Lung (tissue), 12 donors: ENCODE data around the gene NFX1. TPM values are rescaled to one million over a fixed set of nuclear protein-coding genes. Genes with fewer than 3 reads are reported as not detected.

Experiments used
- ATAC-seq: fragments of 200-7000 bp; cut with Tn5 transposase; one replicate; pipeline ENCODE4 v1.9.1; 2020; ENCODE audit warnings: moderate number of reproducible peaks; ENCODE audit not compliant: insufficient read depth, low FRiP score
- DNase-seq, 3 donors: peaks; one replicate each; pipeline ENCODE4 v3.0.0-alpha.2; 2013 to 2017
- H3K27ac ChIP-seq, 2 donors: one replicate each; pipeline ENCODE4 v1.5.1; 2013; ENCODE audit warnings: mild to moderate bottlenecking in 2 of 2, moderate library complexity in 2 of 2, control low read depth in 1 of 2, inconsistent platforms in 1 of 2, low read depth in 1 of 2, low read length in 1 of 2
- H3K27me3 ChIP-seq, 3 donors: one replicate each; pipeline ENCODE4 v1.5.1; 2013; ENCODE audit warnings: low read length in 2 of 3; ENCODE audit not compliant: control insufficient read depth in 3 of 3, insufficient read depth in 3 of 3
- H3K36me3 ChIP-seq, 4 donors: one replicate each; pipeline ENCODE4 v1.5.1; 2013; ENCODE audit warnings: low read length in 4 of 4, mild to moderate bottlenecking in 1 of 4, moderate library complexity in 1 of 4; ENCODE audit not compliant: control insufficient read depth in 4 of 4, insufficient read depth in 4 of 4
- H3K4me1 ChIP-seq, 5 donors: one replicate each; pipeline ENCODE4 v1.5.1; 2013; ENCODE audit warnings: low read length in 5 of 5, mild to moderate bottlenecking in 2 of 5, moderate library complexity in 1 of 5; ENCODE audit not compliant: control insufficient read depth in 5 of 5, insufficient read depth in 5 of 5
- H3K4me3 ChIP-seq: one replicate; pipeline ENCODE4 v1.5.1; 2013; ENCODE audit warnings: mild to moderate bottlenecking, control low read depth, moderate library complexity
- H3K9ac ChIP-seq, 2 donors: one replicate each; pipeline ENCODE4 v1.5.1; 2013; ENCODE audit warnings: low read length in 2 of 2, control low read depth in 1 of 2; ENCODE audit not compliant: insufficient read depth in 1 of 2
- H3K9me3 ChIP-seq, 4 donors: one replicate each; pipeline ENCODE4 v1.5.1; 2013; ENCODE audit warnings: low read length in 3 of 4, mild to moderate bottlenecking in 1 of 4, moderate library complexity in 1 of 4; ENCODE audit not compliant: control insufficient read depth in 4 of 4, insufficient read depth in 3 of 4
- CTCF ChIP-seq: IDR thresholded peaks from 2 replicates; pipeline ENCODE4 v1.5.1; 2012; ENCODE audit warnings: mild to moderate bottlenecking; ENCODE audit errors: control extremely low read depth, extremely low read depth
- WGBS, 2 donors: extraction: QIAGEN DNeasy Blood & Tissue Kit; methylation state at CpG; one replicate each; pipeline ENCODE4 v1.1.7; 2013; 5-methylcytosine and 5-hydroxymethylcytosine counted together
- polyA plus RNA-seq, 2 donors: library from polyadenylated mRNA; stranded (reverse); fragments of 200-250 nt; gene quantifications; one replicate each; pipeline ENCODE4 v1.2.1, GENCODE V29; 2013
- total RNA-seq, 2 donors: library from RNA; depleted of rRNA in 1 of 2; stranded (reverse); fragments of >200 nt in 1 of 2; gene quantifications; one replicate each; pipeline ENCODE4 v1.2.1, GENCODE V29; 2014 to 2021
- donor health status: control.
- donor health status: control.
- donor health status: Bipolar disorder and iron deficiency.
- donor health status: healthy.
- donor health status: DM: yes; HTN: yes; CAD: no.

NFX1 gene
- total and polyA plus RNA-seq, 4 donors: 13.1 to 43.4 (median 26.3) TPM

- Histone ChIP-seq H3K36me3 (no peaks in the 10 kb centered on the region), H3K9me3 (no peaks in the 10 kb centered on the region), H3K9ac (no peak overlapping the region), H3K4me1 (peaks cover 0 to 5% (median 0%) of the 10 kb centered on the region in 5 donors), H3K27ac (peak overlapping the region in 1 of 2 donors; percentile 1), H3K27me3 (no peaks in the 10 kb centered on the region), H3K4me3 (no peak overlapping the region)
- no peak for DNase-seq
- no peak for ATAC-seq
- TF ChIP-seq CTCF: no peak
- WGBS, 2 donors: 81 to 85% methylated on average over 17 of the region's 17 CpGs
Measured at GRCh38 chr9:33403941-33404787, 113.8 kb downstream of the NFX1 start.

GRCh38 chr9:33404788-33405362 lies 114.6 kb downstream of the NFX1 start:
- no peak overlapping the region for H3K4me3 ChIP-seq
- no peaks in the 10 kb centered on the region for H3K9me3 ChIP-seq
- 89 to 98% methylated on average over 4 of the region's 4 CpGs for WGBS, 2 donors
- DNase-seq (no peak), ATAC-seq (no peak)
- H3K27me3 ChIP-seq: no peaks in the 10 kb centered on the region
- TF ChIP-seq CTCF: no peak
- peak overlapping the region in 1 of 2 donors; percentile 56 for H3K27ac ChIP-seq
- no peaks in the 10 kb centered on the region for H3K36me3 ChIP-seq
- peaks cover 0 to 5% (median 0%) of the 10 kb centered on the region in 5 donors for H3K4me1 ChIP-seq
- H3K9ac ChIP-seq: no peak overlapping the region

GRCh38 chr9:33407061-33407460 lies 116.7 kb downstream of the NFX1 start:
- 97 to 98% methylated on average over 3 of the region's 3 CpGs for WGBS, 2 donors
- H3K4me3 ChIP-seq: no peak overlapping the region
- H3K36me3 ChIP-seq: no peaks in the 10 kb centered on the region
- TF ChIP-seq CTCF: no peak
- no peaks in the 10 kb centered on the region for H3K27me3 ChIP-seq
- ATAC-seq (no peak), DNase-seq (no peak)
- no peak overlapping the region for H3K9ac ChIP-seq
- H3K4me1 ChIP-seq: peaks cover 0 to 5% (median 0%) of the 10 kb centered on the region in 5 donors
- H3K27ac ChIP-seq: no peak overlapping the region
- no peaks in the 10 kb centered on the region for H3K9me3 ChIP-seq
